Esophagus squamous epithelium (tissue), 4 donors: Measurements from ENCODE around the gene FCHSD2.

ENCODE experiments used
- CTCF ChIP-seq, 6 experiments: fragments of 450-650 bp in 4 of 6; fragments of 200-600 bp in 2 of 6; sonication (generic) in 2 of 6; IDR thresholded peaks; one replicate each; pipeline ENCODE4 v1.5.1; 2016 to 2019; ENCODE audit warnings: antibody characterized with exemption in 6 of 6, mild to moderate bottlenecking in 4 of 6, moderate library complexity in 4 of 6
- POLR2A ChIP-seq, 4 donors: fragments of 450-650 bp; IDR thresholded peaks; one replicate each; pipeline ENCODE4 v1.6.1; 2017; ENCODE audit warnings: antibody characterized with exemption in 4 of 4, mild to moderate bottlenecking in 4 of 4, moderate library complexity in 3 of 4

GRCh38 chr11:73151416-73151815, 9.3 kb upstream of the FCHSD2 start:
- TF ChIP-seq CTCF (IDR thresholded peaks at IDR 0.05) (no peak), POLR2A (IDR thresholded peaks at IDR 0.05) (no peak)
